GM23248 (cell line): Measurements from ENCODE around the gene GPR18.

Experiments used
- EZH2 ChIP-seq: fragments of 200-600 bp; sonication (generic); IDR thresholded peaks from 2 replicates; pipeline ENCODE4 v1.6.1; 2018; ENCODE audit warnings: antibody characterized with exemption, mild to moderate bottlenecking; ENCODE audit not compliant: insufficient read depth, poor library complexity, severe bottlenecking
- EZH2phosphoT487 ChIP-seq: fragments of 200-600 bp; sonication (generic); IDR thresholded peaks from 2 replicates; pipeline ENCODE4 v1.6.1; 2018; ENCODE audit warnings: antibody characterized with exemption, moderate library complexity, mild to moderate bottlenecking, low read depth; ENCODE audit not compliant: insufficient read depth

DNA sequence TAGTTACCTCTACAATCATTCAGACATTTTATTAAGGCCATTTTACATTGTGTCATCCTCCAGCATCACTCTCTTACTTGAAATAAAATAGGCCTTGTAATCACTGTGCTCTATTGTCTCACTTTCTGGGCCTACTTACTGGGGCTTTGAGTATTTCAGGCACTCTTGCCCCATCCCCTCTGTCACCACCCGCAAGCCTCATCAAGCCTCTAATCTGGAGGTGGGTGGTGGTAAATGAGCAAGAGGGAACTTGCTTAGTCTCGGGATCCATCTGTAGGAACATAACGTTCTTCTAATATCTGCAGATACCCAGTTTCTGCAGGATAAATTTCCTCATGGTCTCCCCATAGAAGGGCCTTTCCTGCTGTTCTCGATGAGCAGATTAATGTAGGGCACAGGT, 19.4 kb upstream of the GPR18 start:
- TF ChIP-seq EZH2 (no peak), EZH2phosphoT487 (no peak)
